Measurements from ENCODE around the gene MEGF11.
A peak's percentile ranks its signal among the peaks of the same experiment; 100 is the strongest.

MEGF11 gene

GRCh38 chr15:66292571-66293418, 39.2 kb upstream of the MEGF11 start:
- Histone ChIP-seq H3K9me3 (replicated peaks in 1 of 11) (no peaks in the 10 kb centered on the region), H3K27ac (peak overlapping the region; percentile 80 to 98 (median 93)), H3K4me3 (peak overlapping the region; percentile 62 to 80 (median 72)), H3K36me3 (peaks cover 0 to 18% (median 13%) of the 10 kb centered on the region in 11 experiments; a peak in 17 of 22 replicates), H3K9ac (peak overlapping the region; percentile 83 to 98 (median 92)), H3K4me1 (peaks cover 24 to 57% (median 48%) of the 10 kb centered on the region in 10 experiments), H3K27me3 (no peaks in the 10 kb centered on the region), H3K4me2 (peak overlapping the region; percentile 83 to 93 (median 91)), H4K20me1 (no peaks in the 10 kb centered on the region)
- no peak for TF ChIP-seq Cebpa-rat (IDR thresholded peaks at IDR 0.05)

GRCh38 chr15:66291816-66292570, 38.4 kb upstream of the MEGF11 start:
- Histone ChIP-seq H3K9ac (peak overlapping the region in 10 of 11 experiments; percentile 83 to 98 (median 94); a peak in 17 of 22 replicates), H3K36me3 (peaks cover 0 to 10% (median 6%) of the 10 kb centered on the region in 11 experiments; a peak in 7 of 22 replicates), H3K4me1 (peaks cover 24 to 57% (median 48%) of the 10 kb centered on the region in 10 experiments), H3K27me3 (no peaks in the 10 kb centered on the region), H4K20me1 (no peaks in the 10 kb centered on the region), H3K27ac (peak overlapping the region in 6 of 11 experiments; percentile 90 to 98 (median 96); a peak in 4 of 22 replicates), H3K4me2 (peak overlapping the region; percentile 83 to 93 (median 91)), H3K4me3 (peak overlapping the region in 6 of 10 experiments; percentile 62 to 76 (median 72); a peak in 9 of 20 replicates), H3K9me3 (replicated peaks in 1 of 11) (no peaks in the 10 kb centered on the region)
- TF ChIP-seq Cebpa-rat (IDR thresholded peaks at IDR 0.05), result no peak

GRCh38 chr15:66290518-66290917, 37.0 kb upstream of the MEGF11 start:
- Histone ChIP-seq H3K9ac (no peak overlapping the region), H3K4me2 (peak overlapping the region in 10 of 11 experiments; percentile 15 to 63 (median 48); a peak in 17 of 22 replicates), H4K20me1 (no peaks in the 10 kb centered on the region), H3K27ac (no peak overlapping the region), H3K4me1 (peaks cover 23 to 55% (median 49%) of the 10 kb centered on the region in 10 experiments), H3K9me3 (replicated peaks in 1 of 11) (no peaks in the 10 kb centered on the region), H3K4me3 (no peak overlapping the region), H3K27me3 (no peaks in the 10 kb centered on the region), H3K36me3 (no peaks in the 10 kb centered on the region)
- no peak for TF ChIP-seq Cebpa-rat (IDR thresholded peaks at IDR 0.05)

- Histone ChIP-seq H3K4me2 (peak overlapping the region in 9 of 11 experiments; percentile 15 to 63 (median 48); a peak in 15 of 22 replicates), H4K20me1 (no peaks in the 10 kb centered on the region), H3K27ac (no peak overlapping the region), H3K36me3 (no peaks in the 10 kb centered on the region), H3K4me1 (peaks cover 18 to 52% (median 47%) of the 10 kb centered on the region in 10 experiments), H3K4me3 (no peak overlapping the region), H3K9me3 (replicated peaks in 1 of 11) (no peaks in the 10 kb centered on the region), H3K27me3 (no peaks in the 10 kb centered on the region), H3K9ac (no peak overlapping the region)
- no peak for TF ChIP-seq Cebpa-rat (IDR thresholded peaks at IDR 0.05)
Observed at GRCh38 chr15:66290007-66290406, 36.5 kb upstream of the MEGF11 start.

- H3K4me3 ChIP-seq, result no peak overlapping the region
- no peak overlapping the region for H3K4me2 ChIP-seq
- no peaks in the 10 kb centered on the region for H4K20me1 ChIP-seq
- H3K27ac ChIP-seq, result no peak overlapping the region
- no peak for TF ChIP-seq Cebpa-rat (IDR thresholded peaks at IDR 0.05)
- H3K9ac ChIP-seq, result no peak overlapping the region
- H3K36me3 ChIP-seq, result no peaks in the 10 kb centered on the region
- H3K4me1 ChIP-seq, result peaks cover 9 to 41% (median 38%) of the 10 kb centered on the region in 10 experiments
- no peaks in the 10 kb centered on the region for H3K27me3 ChIP-seq
- H3K9me3 ChIP-seq (replicated peaks in 1 of 11), result no peaks in the 10 kb centered on the region
Observed at GRCh38 chr15:66288551-66289185, 35.1 kb upstream of the MEGF11 start.

GRCh38 chr15:66288093-66288492, 34.5 kb upstream of the MEGF11 start:
- Histone ChIP-seq H3K9ac (no peak overlapping the region), H3K27me3 (no peaks in the 10 kb centered on the region), H3K9me3 (replicated peaks in 1 of 11) (no peaks in the 10 kb centered on the region), H4K20me1 (no peaks in the 10 kb centered on the region), H3K4me1 (peaks cover 9 to 41% (median 38%) of the 10 kb centered on the region in 10 experiments), H3K27ac (no peak overlapping the region), H3K4me2 (no peak overlapping the region), H3K36me3 (no peaks in the 10 kb centered on the region), H3K4me3 (no peak overlapping the region)
- no peak for TF ChIP-seq Cebpa-rat (IDR thresholded peaks at IDR 0.05)

GRCh38 chr15:66287461-66288057, 34.0 kb upstream of the MEGF11 start:
- no peaks in the 10 kb centered on the region for H3K36me3 ChIP-seq
- no peaks in the 10 kb centered on the region for H3K9me3 ChIP-seq (replicated peaks in 1 of 11)
- H4K20me1 ChIP-seq, result no peaks in the 10 kb centered on the region
- no peaks in the 10 kb centered on the region for H3K27me3 ChIP-seq
- no peak overlapping the region for H3K4me2 ChIP-seq
- no peak overlapping the region for H3K27ac ChIP-seq
- H3K9ac ChIP-seq, result no peak overlapping the region
- no peak overlapping the region for H3K4me3 ChIP-seq
- TF ChIP-seq Cebpa-rat (IDR thresholded peaks at IDR 0.05), result no peak
- H3K4me1 ChIP-seq, result peaks cover 6 to 37% (median 33%) of the 10 kb centered on the region in 10 experiments

- H3K9me3 ChIP-seq (replicated peaks in 1 of 11), result no peaks in the 10 kb centered on the region
- TF ChIP-seq Cebpa-rat (IDR thresholded peaks at IDR 0.05), result no peak
- H3K27ac ChIP-seq, result no peak overlapping the region
- H3K4me1 ChIP-seq, result peaks cover 0 to 22% (median 19%) of the 10 kb centered on the region in 10 experiments; a peak in 16 of 20 replicates
- H3K27me3 ChIP-seq, result no peaks in the 10 kb centered on the region
- H3K4me3 ChIP-seq, result no peak overlapping the region
- no peaks in the 10 kb centered on the region for H3K36me3 ChIP-seq
- H4K20me1 ChIP-seq, result no peaks in the 10 kb centered on the region
- peak overlapping the region in 1 of 11 experiments; percentile 10; a peak in 1 of 22 replicates for H3K9ac ChIP-seq
- peak overlapping the region in 7 of 11 experiments; percentile 5 to 52 (median 40); a peak in 12 of 22 replicates for H3K4me2 ChIP-seq
Observed at GRCh38 chr15:66285533-66286280, 32.2 kb upstream of the MEGF11 start.

All from BLaER1 treated with 17β-estradiol and CSF1 and Interleukin-3, amounts not matched to agents 10 nM and 100 nM (cell line).